GM21723 (cell line): ENCODE measurements around the gene LENEP.

Experiments
- ATAC-seq: cut with Tn5 transposase; IDR thresholded peaks from one replicate; pipeline ENCODE4 v1.9.1; 2021; ENCODE audit warnings: mild to moderate bottlenecking, moderate library complexity; ENCODE audit not compliant: unreplicated experiment

LENEP gene

GRCh38 chr1:154993572-154994268 is at the start of gene LENEP:
Gene LENEP, plus strand, starts transcription at chr1:154993586. Its CDS starts 22 bp downstream, at chr1:154993608.
- ATAC-seq: no peak

- ATAC-seq: no peak
These were observed 49.6 kb upstream of the LENEP start for GRCh38 chr1:154943649-154944400.

GRCh38 chr1:154944401-154945159 is 48.8 kb upstream of the LENEP start:
- ATAC-seq: no peak

- no peak for ATAC-seq
These were observed 48.0 kb upstream of the LENEP start for GRCh38 chr1:154945160-154945961.

GRCh38 chr1:154945962-154946850 is 47.2 kb upstream of the LENEP start:
- no peak for ATAC-seq

- ATAC-seq: no peak
These were observed 45.3 kb upstream of the LENEP start for GRCh38 chr1:154948079-154948478.

GRCh38 chr1:154951901-154952657 is 41.3 kb upstream of the LENEP start:
- no peak for ATAC-seq

- ATAC-seq: no peak
These were observed 40.7 kb upstream of the LENEP start for GRCh38 chr1:154952664-154953063.

GRCh38 chr1:154953611-154954038 is 39.8 kb upstream of the LENEP start:
- ATAC-seq: no peak

GRCh38 chr1:154954541-154954940 is 38.8 kb upstream of the LENEP start:
- no peak for ATAC-seq

GRCh38 chr1:154955039-154955717 is 38.2 kb upstream of the LENEP start:
- peak; percentile 49 for ATAC-seq

GRCh38 chr1:154955718-154956543 is 37.5 kb upstream of the LENEP start, which contains the start of gene PBXIP1:
Gene PBXIP1, minus strand, starts transcription at chr1:154956099. Its CDS starts 2,378 bp downstream, at chr1:154953721.
- peak; percentile 60 for ATAC-seq

- ATAC-seq: no peak
These were observed 36.8 kb upstream of the LENEP start for GRCh38 chr1:154956544-154956941.

GRCh38 chr1:154957091-154957657 is 36.2 kb upstream of the LENEP start:
- ATAC-seq: no peak

- ATAC-seq: no peak
These were observed 35.4 kb upstream of the LENEP start for GRCh38 chr1:154958036-154958435.

GRCh38 chr1:154958681-154959425 is 34.5 kb upstream of the LENEP start:
- no peak for ATAC-seq

- no peak for ATAC-seq
These were observed 34.0 kb upstream of the LENEP start for GRCh38 chr1:154959426-154959780.
